ENCODE measurements around the gene RAB13. TPM values are rescaled to one million over a fixed set of nuclear protein-coding genes. Genes with fewer than 3 reads are reported as not detected.

Gene RAB13
- total RNA-seq, 5 donors from 2014 or later (not counting 1 experiment from before 2014, with no cell fraction given), result 0.91 to 3.6 (median 2.6) TPM

- Histone ChIP-seq H3K4me1 (ENCODE audit: control insufficient read depth in 1 of 2, extremely low read depth in 1 of 2, insufficient read depth in 2 of 2, low read length in 2 of 2) (peaks cover 14 to 46% of the 10 kb centered on the region in 2 experiments), H3K27ac (ENCODE audit: low read length) (peak overlapping the region; percentile 82), H3K9me3 (no peaks in the 10 kb centered on the region), H3K4me3 (ENCODE audit: control insufficient read depth in 1 of 2, extremely low read depth in 1 of 2, low read length in 1 of 2) (peak overlapping the region; percentile 78 to 91), H3K36me3 (ENCODE audit: control insufficient read depth in 2 of 2, extremely low read depth in 1 of 2, insufficient read depth in 1 of 2, low read length in 1 of 2) (peaks cover 0 to 9% of the 10 kb centered on the region in 2 donors), H3K27me3 (replicated peaks in 1 of 2; ENCODE audit: control insufficient read depth in 2 of 2, extremely low read depth in 1 of 2, insufficient read depth in 2 of 2, low read length in 1 of 2) (no peaks in the 10 kb centered on the region)
- Mint-ChIP-seq H3K4me3 (peak overlapping the region; percentile 86 to 95 (median 92)), H3K4me1 (peaks cover 42 to 65% (median 52%) of the 10 kb centered on the region in 3 donors), H3K9me3 (no peaks in the 10 kb centered on the region), H3K27me3 (no peaks in the 10 kb centered on the region), H3K27ac (peak overlapping the region; percentile 97 to 98), H3K36me3 (no peaks in the 10 kb centered on the region)
- no peak for ATAC-seq (replicated peaks in 1 of 4)
- CTCF ChIA-PET, result interaction anchor here in 1 of 2 donors (1.0 to 3.8 kb wide), 6 partner anchors 9 to 23 kb away, joined by 4 to 23 read pairs (median 9); partner anchors contain the start of genes CRTC2, DENND4B, JTB and RAB13
- POLR2A ChIA-PET, result interaction anchor here (0.5 to 2.2 kb wide), 8 partner anchors 9 to 322 kb away, joined by 3 to 8 read pairs (median 5); partner anchors contain the start of genes JTB (in 2 of the 2) and SLC27A3 (in 1 of the 2)
- no peak for DNase-seq
- 26% methylated on average over 3 of the region's 8 CpGs for WGBS (ENCODE audit: insufficient coverage)
Observed at GRCh38 chr1:153968000-153968363, 18.2 kb downstream of the RAB13 start.

- Histone ChIP-seq H3K27me3 (replicated peaks in 1 of 2; ENCODE audit: control insufficient read depth in 2 of 2, extremely low read depth in 1 of 2, insufficient read depth in 2 of 2, low read length in 1 of 2) (no peaks in the 10 kb centered on the region), H3K27ac (ENCODE audit: low read length) (peak within 1 kb of the TSS; percentile 82), H3K9me3 (no peaks in the 10 kb centered on the region), H3K36me3 (ENCODE audit: control insufficient read depth in 2 of 2, extremely low read depth in 1 of 2, insufficient read depth in 1 of 2, low read length in 1 of 2) (peaks cover 0 to 2% of the 10 kb centered on the region in 2 donors), H3K4me3 (ENCODE audit: control insufficient read depth in 1 of 2, extremely low read depth in 1 of 2, low read length in 1 of 2) (peak within 1 kb of the TSS; percentile 78 to 91), H3K4me1 (ENCODE audit: control insufficient read depth in 1 of 2, extremely low read depth in 1 of 2, insufficient read depth in 2 of 2, low read length in 2 of 2) (peaks cover 20 to 53% of the 10 kb centered on the region in 2 experiments)
- Mint-ChIP-seq H3K27me3 (no peaks in the 10 kb centered on the region), H3K36me3 (no peaks in the 10 kb centered on the region), H3K4me3 (peak within 1 kb of the TSS; percentile 86 to 95 (median 92)), H3K4me1 (peaks cover 48 to 67% (median 53%) of the 10 kb centered on the region in 3 donors), H3K27ac (peak within 1 kb of the TSS; percentile 97 to 98), H3K9me3 (no peaks in the 10 kb centered on the region)
- under 1% methylated on average over 59 of the region's 60 CpGs for WGBS (ENCODE audit: insufficient coverage)
- ChIA-PET POLR2A (interaction anchor here (0.5 to 2.2 kb wide), 9 partner anchors 10 to 322 kb away, joined by 3 to 8 read pairs (median 5); partner anchors contain the start of genes JTB (in 2 of the 2) and SLC27A3 (in 1 of the 2)), CTCF (interaction anchor here (0.5 to 3.8 kb wide), 7 partner anchors 9 to 24 kb away, joined by 3 to 23 read pairs (median 9); partner anchors contain the start of genes JTB (in 2 of the 2), CRTC2 (in 1 of the 2), DENND4B (in 1 of the 2) and RAB13 (in 1 of the 2))
- peak; percentile 69 to 94 (median 84) for DNase-seq
- ATAC-seq (replicated peaks in 1 of 4), result peak; percentile 85 to 87 (median 86)
Observed at GRCh38 chr1:153967107-153967999, 18.8 kb downstream of the RAB13 start, which contains the start of gene CREB3L4. Gene CREB3L4, plus strand, starts transcription at chr1:153967902. Its CDS starts 624 bp downstream, at chr1:153968526.

GRCh38 chr1:153963850-153964331, 22.2 kb downstream of the RAB13 start:
- H3K4me1 ChIP-seq (ENCODE audit: control insufficient read depth in 1 of 2, extremely low read depth in 1 of 2, insufficient read depth in 2 of 2, low read length in 2 of 2), result peaks cover 20 to 57% of the 10 kb centered on the region in 2 experiments
- Mint-ChIP-seq H3K27me3 (no peaks in the 10 kb centered on the region), H3K36me3 (no peaks in the 10 kb centered on the region), H3K27ac (peak overlapping the region; percentile 94), H3K4me3 (peak overlapping the region; percentile 83 to 90 (median 87)), H3K4me1 (peaks cover 54 to 72% (median 56%) of the 10 kb centered on the region in 3 donors), H3K9me3 (no peaks in the 10 kb centered on the region)
- CTCF ChIA-PET, result interaction anchor here in 1 of 2 donors (0.6 to 2.0 kb wide), 4 partner anchors 13 to 167 kb away, joined by 3 to 11 read pairs (median 5); partner anchors contain the start of genes DENND4B and JTB
- ATAC-seq (replicated peaks in 1 of 4), result peak in 2 of 4 experiments; percentile 0 to 7
- H3K9me3 ChIP-seq, result no peaks in the 10 kb centered on the region
- peaks cover 0 to 7% of the 10 kb centered on the region in 2 donors for H3K36me3 ChIP-seq (ENCODE audit: control insufficient read depth in 2 of 2, extremely low read depth in 1 of 2, insufficient read depth in 1 of 2, low read length in 1 of 2)
- POLR2A ChIA-PET, result interaction anchor here (0.6 to 1.0 kb wide), 5 partner anchors 13 to 1952 kb away, joined by 3 to 7 read pairs (median 3); no protein-coding TSS in a partner anchor
- peak in 2 of 35 experiments; percentile 16 to 33 for DNase-seq
- 9% methylated on average over 16 of the region's 22 CpGs for WGBS (ENCODE audit: insufficient coverage)
- H3K27ac ChIP-seq (ENCODE audit: low read length), result peak overlapping the region; percentile 90
- H3K27me3 ChIP-seq (replicated peaks in 1 of 2; ENCODE audit: control insufficient read depth in 2 of 2, extremely low read depth in 1 of 2, insufficient read depth in 2 of 2, low read length in 1 of 2), result no peaks in the 10 kb centered on the region
- H3K4me3 ChIP-seq (ENCODE audit: control insufficient read depth in 1 of 2, extremely low read depth in 1 of 2, low read length in 1 of 2), result peak overlapping the region; percentile 72 to 92

GRCh38 chr1:153963030-153963849, 22.9 kb downstream of the RAB13 start, which contains the start of gene SLC39A1:
Gene SLC39A1, minus strand, starts transcription at chr1:153963537. Its CDS starts 822 bp downstream, at chr1:153962715.
- Mint-ChIP-seq H3K27me3 (no peaks in the 10 kb centered on the region), H3K4me3 (peak within 1 kb of the TSS; percentile 83 to 90 (median 87)), H3K4me1 (peaks cover 57 to 71% (median 60%) of the 10 kb centered on the region in 3 donors), H3K9me3 (no peaks in the 10 kb centered on the region), H3K36me3 (no peaks in the 10 kb centered on the region), H3K27ac (peak within 1 kb of the TSS; percentile 94)
- ChIA-PET POLR2A (interaction anchor here (0.5 to 0.6 kb wide), 4 partner anchors 14 to 1953 kb away, joined by 3 read pairs; no protein-coding TSS in a partner anchor), CTCF (interaction anchor here in 1 of 2 donors (0.6 to 2.0 kb wide), 5 partner anchors 14 to 166 kb away, joined by 3 to 11 read pairs (median 3); partner anchors contain the start of genes DENND4B and JTB)
- WGBS (ENCODE audit: insufficient coverage), result 1% methylated on average over 48 of the region's 54 CpGs
- DNase-seq (peak; percentile 75 to 96 (median 88)), ATAC-seq (replicated peaks in 1 of 4) (peak; percentile 52 to 61 (median 53))
- Histone ChIP-seq H3K27me3 (replicated peaks in 1 of 2; ENCODE audit: control insufficient read depth in 2 of 2, extremely low read depth in 1 of 2, insufficient read depth in 2 of 2, low read length in 1 of 2) (no peaks in the 10 kb centered on the region), H3K4me3 (ENCODE audit: control insufficient read depth in 1 of 2, extremely low read depth in 1 of 2, low read length in 1 of 2) (peak within 1 kb of the TSS; percentile 72 to 92), H3K36me3 (ENCODE audit: control insufficient read depth in 2 of 2, extremely low read depth in 1 of 2, insufficient read depth in 1 of 2, low read length in 1 of 2) (peaks cover 0 to 7% of the 10 kb centered on the region in 2 donors), H3K27ac (ENCODE audit: low read length) (peak within 1 kb of the TSS; percentile 90), H3K4me1 (ENCODE audit: control insufficient read depth in 1 of 2, extremely low read depth in 1 of 2, insufficient read depth in 2 of 2, low read length in 2 of 2) (peaks cover 20 to 57% of the 10 kb centered on the region in 2 experiments), H3K9me3 (no peaks in the 10 kb centered on the region)

- peaks cover 21 to 52% of the 10 kb centered on the region in 2 experiments for H3K4me1 ChIP-seq (ENCODE audit: control insufficient read depth in 1 of 2, extremely low read depth in 1 of 2, insufficient read depth in 2 of 2, low read length in 2 of 2)
- POLR2A ChIA-PET, result interaction anchor here in 1 of 2 donors (0.5 to 0.6 kb wide), 2 partner anchors 112 to 303 kb away, joined by 3 read pairs; no protein-coding TSS in a partner anchor
- H3K27ac Mint-ChIP-seq, result peak overlapping the region; percentile 94
- H3K9me3 ChIP-seq, result no peaks in the 10 kb centered on the region
- H3K4me3 Mint-ChIP-seq, result peak overlapping the region; percentile 83 to 90 (median 87)
- H3K27me3 ChIP-seq (replicated peaks in 1 of 2; ENCODE audit: control insufficient read depth in 2 of 2, extremely low read depth in 1 of 2, insufficient read depth in 2 of 2, low read length in 1 of 2), result no peaks in the 10 kb centered on the region
- no peak for ATAC-seq (replicated peaks in 1 of 4)
- no peak for DNase-seq
- 90% methylated on average over 5 of the region's 16 CpGs for WGBS (ENCODE audit: insufficient coverage)
- H3K4me1 Mint-ChIP-seq, result peaks cover 50 to 66% (median 57%) of the 10 kb centered on the region in 3 donors
- H3K9me3 Mint-ChIP-seq, result no peaks in the 10 kb centered on the region
- no peaks in the 10 kb centered on the region for H3K27me3 Mint-ChIP-seq
- no peaks in the 10 kb centered on the region for H3K36me3 Mint-ChIP-seq
- peak overlapping the region; percentile 72 to 92 for H3K4me3 ChIP-seq (ENCODE audit: control insufficient read depth in 1 of 2, extremely low read depth in 1 of 2, low read length in 1 of 2)
- peaks cover 0 to 7% of the 10 kb centered on the region in 2 donors for H3K36me3 ChIP-seq (ENCODE audit: control insufficient read depth in 2 of 2, extremely low read depth in 1 of 2, insufficient read depth in 1 of 2, low read length in 1 of 2)
- peak overlapping the region; percentile 90 for H3K27ac ChIP-seq (ENCODE audit: low read length)
- CTCF ChIA-PET, result interaction anchor here in 1 of 2 donors (1.9 kb wide), 1 partner anchor 16 kb away, joined by 7 read pairs; the partner anchor contains the start of gene DENND4B
Observed at GRCh38 chr1:153962088-153963029, 23.8 kb downstream of the RAB13 start.

Measured in T-cell (primary cell).